ENCODE results near the gene ATG5. TPM values are rescaled to one million over a fixed set of nuclear protein-coding genes. Genes with fewer than 3 reads are reported as not detected.

ATG5 gene
- total RNA-seq, 1 experiment from 2014 or later = 26.9 TPM

- no peaks in the 10 kb centered on the region for H3K4me1 Mint-ChIP-seq (ENCODE audit: low read depth, unreplicated experiment)
- no peak overlapping the region for H3K4me3 Mint-ChIP-seq (ENCODE audit: unreplicated experiment)
- no peaks in the 10 kb centered on the region for H3K27me3 ChIP-seq (replicated peaks; ENCODE audit: control insufficient read depth, insufficient read depth, low read length)
- no peaks in the 10 kb centered on the region for H3K9me3 ChIP-seq
- intact Hi-C loops (cut with micrococcal nuclease; ENCODE audit: unreplicated experiment) = no loop called here
- peaks cover 5% of the 10 kb centered on the region for H3K36me3 Mint-ChIP-seq (ENCODE audit: insufficient read depth, unreplicated experiment)
- no peaks in the 10 kb centered on the region for H3K9me3 Mint-ChIP-seq (ENCODE audit: unreplicated experiment)
- no peak for DNase-seq
- H3K4me3 ChIP-seq (ENCODE audit: low read depth, low read length) = no peak overlapping the region
- CTCF ChIA-PET = no interaction called here
- BruUV-seq (replicated peaks) = no TSS peak
- no peak overlapping the region for H3K27ac Mint-ChIP-seq (ENCODE audit: unreplicated experiment)
- H3K36me3 ChIP-seq (ENCODE audit: control insufficient read depth, insufficient read depth, low read length) = no peaks in the 10 kb centered on the region
- H3K27me3 Mint-ChIP-seq (ENCODE audit: insufficient read depth, unreplicated experiment) = no peaks in the 10 kb centered on the region
- POLR2A ChIA-PET = no interaction called here
- H3K4me1 ChIP-seq = no peaks in the 10 kb centered on the region
- no peak for TF ChIP-seq CTCF (IDR thresholded peaks at IDR 0.05; ENCODE audit: insufficient read depth in 1 of 2, low read depth in 1 of 2, low read length in 1 of 2, severe bottlenecking in 1 of 2, unreplicated experiment in 1 of 2)
These were observed 138.1 kb downstream of the ATG5 start for GRCh38 chr6:106187424-106187982.

GRCh38 chr6:106186714-106187113 lies 138.8 kb downstream of the ATG5 start:
- no TSS peak for BruUV-seq (replicated peaks)
- POLR2A ChIA-PET = no interaction called here
- intact Hi-C loops (cut with micrococcal nuclease; ENCODE audit: unreplicated experiment) = no loop called here

DNA sequence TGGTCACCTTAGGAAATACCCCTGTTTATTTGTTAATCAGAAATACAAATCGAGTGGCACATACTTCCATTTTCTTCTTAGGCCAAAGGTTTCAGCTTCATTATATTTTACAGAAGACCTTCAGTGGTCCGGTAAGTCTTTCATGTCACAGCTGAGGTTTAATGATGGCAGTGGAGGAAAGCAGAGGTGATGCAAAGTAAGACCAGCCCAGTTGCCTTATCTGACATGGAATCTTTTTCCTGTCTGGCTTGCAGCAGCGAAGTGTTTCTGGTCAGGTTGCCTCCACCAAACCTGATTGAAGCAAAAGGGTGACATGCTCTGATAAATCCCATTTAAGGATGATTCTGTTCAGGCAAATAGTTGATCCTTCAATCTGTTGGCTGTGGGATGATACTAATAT lies 139.4 kb downstream of the ATG5 start:
- Mint-ChIP-seq H3K4me3 (ENCODE audit: unreplicated experiment) (no peak overlapping the region), H3K27me3 (ENCODE audit: insufficient read depth, unreplicated experiment) (no peaks in the 10 kb centered on the region), H3K27ac (ENCODE audit: unreplicated experiment) (no peak overlapping the region), H3K4me1 (ENCODE audit: low read depth, unreplicated experiment) (no peaks in the 10 kb centered on the region), H3K36me3 (ENCODE audit: insufficient read depth, unreplicated experiment) (peaks cover 5% of the 10 kb centered on the region), H3K9me3 (ENCODE audit: unreplicated experiment) (no peaks in the 10 kb centered on the region)
- intact Hi-C loops (cut with micrococcal nuclease; ENCODE audit: unreplicated experiment) = no loop called here
- H3K36me3 ChIP-seq (ENCODE audit: control insufficient read depth, insufficient read depth, low read length) = no peaks in the 10 kb centered on the region
- TSS peak; percentile 37 for BruUV-seq (replicated peaks)
- H3K27me3 ChIP-seq (replicated peaks; ENCODE audit: control insufficient read depth, insufficient read depth, low read length) = no peaks in the 10 kb centered on the region
- H3K9me3 ChIP-seq = no peaks in the 10 kb centered on the region
- DNase-seq = no peak
- ChIA-PET POLR2A (no interaction called here), CTCF (no interaction called here)
- H3K4me1 ChIP-seq = no peaks in the 10 kb centered on the region
- no peak for TF ChIP-seq CTCF (IDR thresholded peaks at IDR 0.05; ENCODE audit: insufficient read depth in 1 of 2, low read depth in 1 of 2, low read length in 1 of 2, severe bottlenecking in 1 of 2, unreplicated experiment in 1 of 2)
- no peak overlapping the region for H3K4me3 ChIP-seq (ENCODE audit: low read depth, low read length)

More at GRCh38 chr6:106186714-106187113, 138.8 kb downstream of the ATG5 start:
- no peak for TF ChIP-seq CTCF (IDR thresholded peaks at IDR 0.05; ENCODE audit: insufficient read depth in 1 of 2, low read depth in 1 of 2, low read length in 1 of 2, severe bottlenecking in 1 of 2, unreplicated experiment in 1 of 2)
- H3K27me3 Mint-ChIP-seq (ENCODE audit: insufficient read depth, unreplicated experiment) = no peaks in the 10 kb centered on the region
- CTCF ChIA-PET = no interaction called here
- H3K9me3 Mint-ChIP-seq (ENCODE audit: unreplicated experiment) = no peaks in the 10 kb centered on the region
- Histone ChIP-seq H3K9me3 (no peaks in the 10 kb centered on the region), H3K4me3 (ENCODE audit: low read depth, low read length) (no peak overlapping the region), H3K36me3 (ENCODE audit: control insufficient read depth, insufficient read depth, low read length) (no peaks in the 10 kb centered on the region), H3K27me3 (replicated peaks; ENCODE audit: control insufficient read depth, insufficient read depth, low read length) (no peaks in the 10 kb centered on the region), H3K4me1 (no peaks in the 10 kb centered on the region)
- H3K4me1 Mint-ChIP-seq (ENCODE audit: low read depth, unreplicated experiment) = no peaks in the 10 kb centered on the region
- no peak for DNase-seq
- no peak overlapping the region for H3K27ac Mint-ChIP-seq (ENCODE audit: unreplicated experiment)
- H3K36me3 Mint-ChIP-seq (ENCODE audit: insufficient read depth, unreplicated experiment) = peaks cover 5% of the 10 kb centered on the region
- no peak overlapping the region for H3K4me3 Mint-ChIP-seq (ENCODE audit: unreplicated experiment)

Data from Caco-2 (cell line).